ENCODE measurements around the gene DIS3L2.
"Not testable (repeated sequence)": the region's sequence is repeated elsewhere in the genome, so short reads cannot be mapped to it uniquely, and the experiment has no call there.

Gene DIS3L2

DNA sequence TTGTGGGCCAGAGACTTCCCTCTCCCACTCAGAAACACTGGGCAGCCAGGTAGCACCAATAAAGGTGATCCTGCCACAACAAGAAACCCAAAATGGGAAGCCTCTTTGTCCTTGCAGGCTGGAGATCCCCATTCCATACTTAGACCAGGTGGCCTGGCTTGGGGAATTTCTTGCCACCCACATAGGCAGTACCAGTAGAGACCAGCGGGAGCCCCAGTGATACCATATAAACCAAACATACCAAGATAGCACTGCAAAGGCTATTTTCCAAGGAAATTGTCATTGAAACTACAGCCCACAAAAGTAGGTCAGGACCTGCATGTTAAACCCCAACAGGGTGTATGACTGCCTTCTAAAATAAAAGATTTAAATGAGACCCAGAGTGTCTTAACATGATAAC lies 171.6 kb downstream of the DIS3L2 start:
- no peak for DNase-seq

DNA sequence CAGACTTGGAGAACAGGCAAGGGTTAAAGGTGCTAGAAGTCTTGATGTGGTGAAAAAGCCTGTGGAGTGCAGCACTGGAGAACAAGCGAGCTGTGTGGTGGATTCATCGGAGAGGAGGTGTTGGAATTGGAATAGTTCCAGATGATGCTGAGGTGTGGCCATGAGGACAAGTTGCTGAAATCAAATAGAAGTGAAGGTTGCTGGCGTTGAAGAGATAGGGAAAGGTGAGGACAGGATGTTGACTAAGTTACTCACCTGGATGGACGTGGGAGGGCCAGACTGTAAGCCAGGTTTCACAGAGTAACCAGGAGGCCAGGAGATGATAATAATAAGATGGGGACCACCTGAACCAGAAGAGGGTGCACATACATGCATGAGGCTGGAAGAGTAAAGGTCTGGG lies 173.4 kb downstream of the DIS3L2 start:
- DNase-seq: no peak

DNA sequence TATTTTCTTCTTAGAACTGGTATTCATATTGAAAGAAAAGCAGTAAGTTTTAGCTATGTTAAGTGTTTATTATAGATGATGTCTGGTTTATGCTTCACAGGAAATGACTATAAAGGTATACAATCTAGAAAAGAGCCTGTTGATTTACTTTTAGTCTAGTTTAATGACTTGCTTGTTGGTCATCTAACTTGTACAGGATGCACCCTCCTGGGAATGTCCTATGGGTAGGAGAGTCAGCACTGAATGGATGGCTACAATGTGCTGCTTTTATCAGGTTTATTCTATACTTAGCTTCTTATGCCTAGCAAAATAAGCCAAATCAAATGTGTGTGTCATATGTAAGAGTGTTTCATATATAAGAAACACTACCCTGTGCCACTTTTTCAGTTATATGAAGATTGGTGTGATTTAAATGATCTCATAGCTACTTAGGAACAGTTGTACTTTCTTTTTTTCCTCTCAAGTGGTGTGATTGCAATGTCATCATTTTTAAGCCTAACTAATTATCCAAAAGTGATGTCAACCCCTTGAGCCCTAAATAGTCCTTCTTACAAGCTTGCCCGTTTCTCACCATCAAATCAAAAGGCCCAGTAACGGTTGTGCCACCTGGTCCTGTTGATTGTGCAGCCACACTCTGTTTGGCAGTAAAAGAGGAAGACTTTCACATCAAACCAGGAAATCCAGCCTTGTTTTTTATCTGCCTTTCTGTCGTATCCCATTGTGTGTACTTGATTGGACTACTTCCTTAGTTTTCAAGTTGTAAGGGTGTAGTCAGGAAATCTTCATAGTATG lies 176.0 kb downstream of the DIS3L2 start:
- DNase-seq: no peak

DNA sequence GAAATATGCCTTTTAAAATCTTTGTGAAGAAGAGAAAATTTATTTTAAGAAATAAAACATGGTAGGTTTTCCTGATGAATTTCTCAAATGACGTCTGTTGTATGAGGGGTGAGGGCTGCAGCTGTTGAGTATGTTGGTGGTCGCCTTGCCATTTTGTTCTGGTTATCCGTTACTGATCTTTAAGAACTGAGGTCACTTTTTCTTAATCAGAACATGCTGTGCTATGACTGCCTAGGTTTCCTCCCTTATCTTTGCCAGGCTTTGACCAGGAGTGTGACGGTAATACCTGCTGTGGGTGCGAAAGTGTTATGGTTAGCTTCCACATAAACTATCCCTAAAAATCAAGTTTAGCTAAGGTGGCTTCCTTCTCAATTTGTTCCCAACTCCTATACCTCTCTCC lies 176.9 kb downstream of the DIS3L2 start:
- DNase-seq: no peak

DNA sequence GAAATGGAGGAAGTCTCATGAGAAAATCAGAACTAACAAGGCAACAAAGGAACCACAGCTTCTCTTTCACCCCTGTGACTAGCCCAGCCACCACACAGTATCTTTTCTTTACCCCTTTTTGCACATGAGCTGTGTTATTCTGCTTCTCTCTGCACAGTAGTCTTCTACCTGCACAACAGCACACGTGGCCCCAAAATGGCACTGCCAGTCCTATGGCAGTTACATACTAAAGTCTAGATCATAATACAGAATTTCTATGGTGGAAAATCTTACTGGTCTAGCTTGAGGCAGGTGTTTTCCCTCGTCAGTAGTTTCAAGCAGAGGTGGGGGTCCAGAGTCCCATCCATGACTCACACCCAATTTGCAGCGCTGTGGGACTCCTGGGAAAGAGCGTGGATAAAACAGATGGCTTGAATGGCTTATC lies 177.7 kb downstream of the DIS3L2 start:
- DNase-seq: no peak

DNA sequence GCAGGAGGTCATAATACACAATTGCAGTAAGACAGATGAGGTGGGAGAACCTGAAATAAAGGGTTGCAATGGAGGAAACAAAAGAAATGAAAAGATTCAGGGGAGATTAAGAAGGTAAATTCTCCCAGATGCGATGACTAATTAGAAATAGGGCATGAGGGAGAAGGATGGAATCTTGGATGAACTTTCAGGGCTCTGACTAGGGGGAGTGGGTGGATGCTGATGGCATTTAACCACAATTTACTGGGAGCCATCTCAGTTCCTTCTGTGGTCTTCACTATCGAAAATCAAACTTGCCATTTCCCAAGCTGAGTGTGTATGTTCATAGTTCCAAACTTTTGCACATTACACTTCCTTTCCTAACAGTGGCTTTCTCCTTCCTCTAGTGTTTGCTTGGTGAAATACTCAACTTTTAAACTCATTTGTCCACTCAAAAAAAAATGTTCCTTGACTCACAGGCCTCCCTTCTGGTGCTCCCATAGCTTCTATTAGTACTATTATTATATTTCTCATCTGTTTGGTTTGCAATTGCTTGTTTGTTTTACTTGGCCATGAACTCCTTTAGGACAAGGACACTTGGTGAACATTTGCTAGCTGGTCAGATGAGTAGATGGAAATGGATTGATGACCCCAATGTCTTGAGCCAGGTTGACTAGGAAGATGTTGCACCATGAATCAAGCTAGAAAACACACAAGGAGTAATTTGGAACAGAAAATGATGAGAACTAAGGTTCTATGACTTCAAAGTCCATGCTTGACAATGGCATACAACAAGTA lies 178.5 kb downstream of the DIS3L2 start:
- no peak for DNase-seq

DNA sequence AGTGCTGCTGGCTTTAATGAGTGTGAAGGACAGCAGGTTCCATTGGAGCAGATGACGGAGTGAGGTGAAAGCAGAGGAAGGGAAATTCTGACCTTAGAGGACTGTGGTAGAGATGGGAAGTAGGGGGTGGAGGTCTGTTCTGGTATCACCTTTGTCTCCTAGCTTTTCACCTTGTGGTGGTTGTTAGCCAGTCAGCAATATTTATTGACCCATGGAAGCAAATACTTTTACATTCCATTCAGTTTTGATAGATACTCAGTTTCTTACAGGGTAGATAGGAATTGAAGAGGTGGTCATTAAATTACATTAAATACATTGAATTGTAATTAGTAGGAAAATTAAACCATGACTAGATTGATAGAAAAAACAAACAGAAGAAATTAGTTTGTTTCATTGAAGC lies 180.1 kb downstream of the DIS3L2 start:
- DNase-seq: no peak

DNA sequence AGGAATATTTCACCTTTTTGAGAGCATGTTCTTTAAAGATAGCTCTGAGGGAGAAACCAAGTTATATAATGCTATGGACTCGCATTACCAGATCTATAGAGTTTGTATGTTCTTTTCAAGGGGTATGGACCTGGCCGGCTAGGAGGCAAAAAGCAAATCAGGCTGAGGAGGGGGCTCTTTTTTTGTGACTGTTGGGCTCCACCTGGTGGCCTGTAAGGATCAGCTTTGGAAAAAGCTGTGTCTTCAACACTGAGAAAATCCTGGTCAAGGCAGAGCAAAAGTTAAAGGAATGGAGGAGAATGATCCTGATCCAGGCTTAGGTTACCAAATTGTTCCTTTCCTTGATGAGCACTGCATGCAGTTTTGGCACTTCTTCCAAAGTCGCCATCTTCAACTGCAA lies 180.5 kb downstream of the DIS3L2 start:
- no peak for DNase-seq

DNA sequence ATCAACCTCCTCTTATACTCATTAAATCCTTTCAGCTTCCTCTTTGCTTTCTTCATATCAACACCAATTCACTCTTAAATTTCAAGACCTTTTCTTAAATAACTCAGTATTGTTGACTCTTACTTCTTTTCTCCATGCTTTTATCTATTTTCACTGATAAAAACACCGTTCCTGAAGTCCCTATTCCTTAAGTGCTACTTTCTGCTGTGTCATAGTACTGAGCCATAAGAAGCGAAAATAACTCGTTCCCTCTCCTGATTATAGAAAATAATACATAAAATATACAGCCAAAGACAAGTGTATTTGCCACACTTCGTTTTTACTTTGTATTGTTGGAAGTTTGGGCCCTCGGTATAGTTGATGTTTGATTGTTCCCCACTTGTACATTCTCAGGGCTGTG lies 181.0 kb downstream of the DIS3L2 start:
- DNase-seq: no peak

DNA sequence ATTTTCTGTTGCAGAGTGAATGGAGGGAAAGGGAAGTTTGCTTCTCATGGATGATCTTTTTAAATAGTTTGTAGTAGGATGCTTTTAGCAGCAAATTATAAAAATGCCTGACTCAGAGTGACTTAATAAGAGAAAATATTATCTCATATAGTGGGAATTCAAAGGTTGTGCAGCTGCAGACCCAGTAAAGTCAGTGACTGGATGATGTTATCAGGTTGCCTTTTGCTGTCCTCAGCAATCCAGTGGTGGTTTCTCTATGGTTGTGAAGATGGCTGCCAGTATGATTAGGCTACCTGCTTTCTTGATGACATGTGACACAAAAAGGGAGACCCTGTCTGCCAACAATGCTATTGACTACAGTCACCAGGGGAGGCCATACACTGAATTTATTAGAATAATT lies 184.8 kb downstream of the DIS3L2 start:
- no peak for DNase-seq

DNA sequence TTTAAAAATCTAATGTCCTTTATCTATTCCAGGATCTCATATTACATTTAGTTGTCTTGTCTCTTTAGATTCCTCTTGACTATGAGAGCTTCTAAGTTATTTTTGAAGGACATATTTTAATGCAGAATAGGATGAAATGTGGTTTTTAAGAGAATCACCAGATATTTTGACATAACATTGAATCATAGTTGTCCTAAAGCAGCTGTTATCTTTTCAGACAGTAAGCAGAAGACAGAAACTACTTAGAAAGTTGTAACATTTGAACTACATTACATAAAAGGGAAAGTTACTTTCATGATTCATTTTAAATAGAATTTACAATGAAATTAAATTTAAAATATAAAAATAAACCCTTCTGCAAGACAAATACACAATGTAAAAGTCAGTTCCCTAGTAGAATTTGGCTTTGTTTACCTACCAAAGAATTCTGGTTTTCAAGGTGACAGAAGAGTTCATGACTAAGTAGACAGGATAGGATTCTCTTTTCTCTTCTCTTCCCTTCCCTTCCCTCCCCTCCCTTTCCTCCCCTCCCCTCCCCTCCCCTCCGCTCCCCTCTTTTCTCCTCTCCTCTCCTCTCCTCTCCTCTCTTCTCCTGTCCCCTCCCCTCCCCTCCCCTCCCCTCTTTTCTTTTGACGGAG lies 186.0 kb downstream of the DIS3L2 start:
- no peak for DNase-seq

DNA sequence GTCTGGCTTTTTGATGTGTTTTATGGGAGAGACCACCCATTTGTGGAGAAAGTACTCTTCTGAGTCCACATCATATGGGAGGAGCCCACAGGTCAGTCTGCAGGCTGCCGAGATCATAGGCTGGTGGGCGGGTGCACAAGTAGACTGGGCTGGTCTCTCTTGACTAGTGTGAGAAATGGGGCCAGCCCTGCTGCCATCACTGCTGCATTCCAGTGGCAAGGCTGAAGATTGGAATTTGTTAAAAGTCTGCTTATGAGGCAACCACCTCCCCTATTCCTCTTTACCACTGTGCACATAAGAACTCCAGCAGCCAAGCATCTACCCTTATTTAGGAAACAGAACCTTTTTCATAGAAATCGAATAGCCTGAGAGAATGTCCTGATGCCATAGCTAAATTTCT lies 200.7 kb downstream of the DIS3L2 start:
- no peak for DNase-seq

DNA sequence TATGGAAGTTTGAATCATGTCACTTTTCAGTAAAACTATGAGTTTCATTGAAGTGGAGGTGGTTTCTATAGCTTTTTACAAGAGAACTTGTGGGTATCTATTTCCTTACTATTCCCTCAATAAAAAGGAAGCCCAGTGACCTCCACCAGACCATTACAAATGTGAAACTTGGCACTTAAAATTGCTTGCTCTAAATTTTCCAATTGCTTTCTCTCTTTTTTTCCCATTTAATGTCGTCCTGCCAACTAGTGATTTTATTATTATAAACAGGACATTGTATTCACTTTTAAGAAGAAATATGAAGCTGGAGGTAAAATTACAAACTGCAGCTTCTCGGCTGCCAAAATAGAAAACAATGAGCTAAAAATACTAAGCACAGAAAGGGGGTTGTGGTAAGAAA lies 208.9 kb downstream of the DIS3L2 start:
- no peak for DNase-seq

DNA sequence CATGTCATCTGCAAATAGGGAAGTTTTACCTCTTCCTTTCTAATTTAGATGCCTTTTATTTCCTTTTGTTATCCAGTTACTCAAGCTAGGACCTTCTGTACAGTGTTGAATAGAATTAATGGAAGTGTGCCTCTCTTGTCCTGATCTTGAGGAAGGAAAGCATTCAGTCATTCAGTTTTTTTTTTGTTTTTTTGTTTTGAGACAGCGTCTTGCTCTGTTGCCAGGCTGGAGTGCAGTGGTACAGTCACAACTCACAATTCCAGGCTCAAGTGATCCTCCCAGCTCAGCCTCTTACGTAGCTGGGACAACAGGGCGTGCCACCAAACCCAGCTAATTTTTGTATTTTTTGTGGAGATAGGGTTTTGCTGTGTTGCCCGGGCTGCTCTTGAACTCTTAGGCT lies 213.1 kb downstream of the DIS3L2 start:
- no peak for DNase-seq

DNA sequence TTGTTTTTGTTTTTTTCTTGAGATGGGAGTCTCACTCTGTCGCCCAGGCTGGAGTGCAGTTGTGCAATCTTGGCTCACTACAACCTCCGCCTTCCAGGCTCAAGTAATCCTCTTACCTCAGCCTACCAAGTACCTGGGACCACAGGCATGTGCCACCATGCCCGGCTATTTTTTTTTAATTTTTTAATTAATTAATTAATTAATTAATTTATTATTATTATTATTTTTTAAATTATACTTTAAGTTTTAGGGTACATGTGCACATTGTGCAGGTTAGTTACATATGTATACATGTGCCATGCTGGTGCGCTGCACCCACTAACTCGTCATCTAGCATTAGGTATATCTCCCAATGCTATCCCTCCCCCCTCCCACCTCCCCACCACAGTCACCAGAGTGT lies 215.1 kb downstream of the DIS3L2 start:
- DNase-seq: not testable (repeated sequence)

DNA sequence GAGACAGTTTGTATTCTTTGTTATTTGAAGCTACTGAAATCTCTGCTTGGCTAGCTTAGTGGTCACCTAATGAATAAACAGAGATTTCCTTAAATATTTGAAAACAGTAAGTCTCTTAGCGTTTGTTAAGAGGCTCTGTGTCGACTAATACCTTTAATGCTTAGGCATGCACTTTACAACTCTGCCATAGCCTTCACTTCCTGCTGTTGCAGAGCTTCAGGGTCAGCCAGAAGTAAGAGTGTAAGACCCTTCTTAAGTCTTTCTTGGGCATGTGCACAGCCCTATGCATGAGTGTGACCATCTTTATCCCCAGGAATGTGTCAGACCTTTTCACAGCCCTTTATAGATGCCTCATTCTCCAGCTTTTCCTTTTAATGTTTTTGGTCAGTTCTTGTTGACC lies 221.8 kb downstream of the DIS3L2 start:
- no peak for DNase-seq

DNA sequence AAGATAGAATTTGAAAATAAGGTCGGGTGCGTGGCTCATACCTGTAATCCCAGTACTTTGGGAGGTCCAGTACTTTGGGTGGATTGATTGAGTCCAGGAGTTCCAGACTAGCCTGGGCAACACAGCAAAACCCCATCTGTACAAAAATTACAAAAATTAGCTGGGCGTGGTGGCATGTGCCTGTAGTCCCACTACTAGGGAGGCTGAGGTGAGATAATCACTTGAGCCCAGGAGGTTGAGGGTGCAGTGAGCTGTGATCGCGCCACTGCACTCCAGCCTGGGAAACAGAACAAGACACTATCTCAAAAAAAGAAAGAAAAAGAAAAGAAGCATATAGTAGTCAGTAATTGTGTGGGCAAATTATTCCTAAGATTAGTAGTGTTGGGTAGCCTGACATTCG lies 222.8 kb downstream of the DIS3L2 start:
- DNase-seq: no peak

DNA sequence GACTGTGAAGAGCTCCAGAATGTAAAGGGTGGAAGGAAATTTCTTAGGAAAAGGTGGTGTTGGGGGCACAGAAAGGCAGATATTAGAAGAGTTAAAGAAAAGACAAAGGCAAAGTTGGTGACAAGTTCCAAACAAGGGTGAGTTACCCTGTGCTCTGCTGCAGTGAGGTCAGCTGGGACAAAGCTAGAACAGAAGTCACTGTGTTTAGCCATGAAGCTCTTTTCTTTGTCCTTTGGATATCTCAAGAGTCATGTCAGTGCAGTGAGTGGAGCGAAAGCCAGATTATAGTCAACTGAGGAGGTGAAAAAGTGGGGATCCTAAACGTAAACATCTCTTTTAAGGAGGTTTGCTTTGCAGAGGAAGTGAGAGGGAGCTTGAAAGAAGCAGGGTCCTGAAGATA lies 229.3 kb downstream of the DIS3L2 start:
- DNase-seq: no peak

DNA sequence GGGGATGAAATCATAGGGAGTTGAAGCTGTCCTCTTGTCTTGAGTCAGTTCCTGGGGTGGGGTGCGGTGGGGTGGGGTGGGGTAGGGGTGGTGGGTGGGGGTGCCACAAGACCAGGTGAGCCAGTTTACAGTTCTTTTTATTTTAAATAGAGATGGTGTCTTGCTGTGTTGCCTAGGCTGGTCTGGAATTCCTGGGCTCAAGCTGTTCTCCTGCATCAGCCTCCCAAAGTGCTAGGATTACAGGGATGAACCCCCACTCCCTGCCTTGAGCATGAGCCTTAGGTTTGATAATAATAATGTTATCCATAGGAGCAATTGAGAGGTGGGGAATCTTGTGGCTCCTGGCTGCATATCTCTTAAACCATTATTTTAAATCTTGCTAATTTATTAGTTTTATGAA lies 234.0 kb downstream of the DIS3L2 start:
- DNase-seq: no peak

DNA sequence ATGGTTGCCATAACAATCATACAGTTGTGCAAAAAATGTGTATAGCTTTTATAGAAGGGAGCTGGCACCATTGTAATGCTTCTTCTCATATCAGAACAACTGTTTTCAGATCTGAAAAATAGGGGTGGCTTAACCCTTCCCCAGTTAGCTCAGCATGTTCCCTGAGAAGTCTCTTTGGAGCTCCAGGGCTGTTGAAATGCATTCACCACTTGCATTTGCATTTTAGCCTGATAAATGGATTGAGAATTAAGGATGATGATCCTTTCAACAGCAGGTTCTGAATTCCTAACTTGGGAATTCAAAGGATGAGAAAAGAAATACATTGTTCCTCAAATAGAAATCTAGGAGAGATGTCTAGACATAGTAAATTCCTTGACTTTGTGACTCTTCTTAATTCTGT lies 235.3 kb downstream of the DIS3L2 start:
- DNase-seq: no peak

DNA sequence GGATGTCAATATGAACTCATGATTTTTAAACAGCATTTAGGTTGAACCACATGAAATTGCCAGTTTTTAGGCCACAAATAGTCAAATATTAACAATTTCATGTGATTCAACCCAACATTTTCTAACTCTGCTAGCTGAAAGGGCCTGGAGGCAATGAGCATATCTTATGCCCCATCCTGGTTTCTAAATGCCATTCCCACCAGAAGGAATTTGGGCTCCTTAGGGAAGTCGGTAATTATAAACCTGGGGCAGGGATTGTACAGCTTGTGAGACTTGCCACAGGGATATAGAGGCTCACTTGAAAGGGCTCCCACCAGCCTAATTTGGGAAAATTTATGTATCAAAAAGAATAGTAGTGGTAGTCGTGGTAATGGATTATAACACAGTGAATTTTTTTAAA lies 238.7 kb downstream of the DIS3L2 start:
- DNase-seq: no peak

DNA sequence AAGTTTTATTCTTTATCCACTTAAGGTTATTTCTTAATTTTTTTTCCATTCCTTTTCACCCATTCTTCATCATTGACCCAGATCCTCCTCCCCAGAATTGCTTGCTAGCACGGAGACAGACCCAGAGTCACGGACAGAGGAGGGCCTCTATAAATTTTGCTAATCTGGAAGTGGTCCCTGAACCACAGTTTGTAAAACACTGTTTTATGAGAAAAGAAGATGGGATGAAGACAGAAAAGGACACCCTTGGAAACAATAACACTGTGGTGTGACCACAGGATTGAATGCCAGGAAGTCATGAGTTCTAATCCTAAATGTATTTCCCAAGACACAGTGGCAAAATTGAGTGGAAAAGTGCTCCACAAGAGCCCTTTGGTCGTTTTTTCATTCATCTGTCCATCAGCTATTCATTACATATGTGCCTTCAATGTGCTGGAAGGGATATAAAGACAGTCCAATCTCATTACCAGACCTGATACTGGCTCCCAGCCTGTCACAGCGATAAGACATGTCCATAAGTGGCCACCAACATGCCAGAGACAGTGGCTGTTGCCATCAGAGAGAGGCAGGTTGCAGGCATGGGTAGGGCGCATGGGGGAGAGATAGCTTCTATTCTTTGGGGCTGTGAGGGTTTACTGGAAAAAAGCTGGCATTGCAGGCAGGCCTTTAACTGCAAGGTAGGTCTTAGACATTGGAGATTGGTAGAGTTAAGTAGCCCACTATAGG lies 241.8 kb downstream of the DIS3L2 start:
- DNase-seq: no peak

DNA sequence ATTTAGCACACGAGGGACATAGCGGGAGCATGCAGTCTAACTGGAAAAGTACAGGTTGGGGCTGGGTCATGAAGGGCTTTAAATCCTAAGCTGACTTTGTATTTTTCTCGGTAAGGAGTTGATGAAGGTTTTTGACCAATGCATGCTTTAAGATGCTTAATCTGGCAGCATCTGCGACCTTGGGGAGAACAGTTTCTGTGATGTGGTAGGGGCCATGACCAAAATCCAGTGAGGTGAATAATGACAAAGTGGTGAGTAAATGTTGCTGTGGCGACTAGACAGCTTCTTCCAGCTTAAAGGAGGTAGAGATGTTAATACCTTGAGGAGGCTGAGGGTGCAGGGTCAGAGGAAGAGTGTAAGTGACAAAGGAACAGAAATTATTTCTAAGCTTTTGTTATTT lies 242.4 kb downstream of the DIS3L2 start:
- DNase-seq: no peak
